Measurements from ENCODE around the gene MCUR1. TPM values are rescaled to one million over a fixed set of nuclear protein-coding genes. Genes with fewer than 3 reads are reported as not detected.

Gene MCUR1
- polyA plus RNA-seq, 2 of the 4 experiments (the other 2 are of a cell fraction) = 11.6 to 15.6 TPM

GRCh38 chr6:13742961-13743735, 71.2 kb downstream of the MCUR1 start:
- WGBS (ENCODE audit: missing lambda C conversion rate) = 91% methylated on average over 31 of the region's 56 CpGs
- CTCF ChIA-PET = no interaction called here
- no peak overlapping the region for H3K4me2 ChIP-seq
- POLR2A ChIA-PET = no interaction called here
- no peak for ATAC-seq
- TF ChIP-seq HDAC2 (IDR thresholded peaks at IDR 0.05) (no peak), NPAS2 (CRISPR knock-in tag; IDR thresholded peaks at IDR 0.05; ENCODE audit: borderline replicate concordance) (no peak), CBX8 (IDR thresholded peaks at IDR 0.05) (no peak), JUN (IDR thresholded peaks at IDR 0.05) (no peak), USF2 (IDR thresholded peaks at IDR 0.05) (no peak), RARB (CRISPR knock-in tag; IDR thresholded peaks at IDR 0.05) (no peak)
- H3K27ac ChIP-seq = no peak overlapping the region
- DNase-seq (ENCODE audit: low read depth in 1 of 2, low spot score in 1 of 2) = no peak
- H3K4me1 ChIP-seq = no peaks in the 10 kb centered on the region
- no peak for FAIRE-seq
- no peaks in the 10 kb centered on the region for H3K9me3 ChIP-seq
- no peak overlapping the region for H3K4me3 ChIP-seq

GRCh38 chr6:13741365-13741764, 73.0 kb downstream of the MCUR1 start:
- no peak overlapping the region for H3K4me2 ChIP-seq
- CTCF ChIA-PET = no interaction called here
- no peak for ATAC-seq
- WGBS (ENCODE audit: missing lambda C conversion rate) = 82% methylated on average over 4 of the region's 4 CpGs
- no peak for FAIRE-seq
- TF ChIP-seq ELK1 (IDR thresholded peaks at IDR 0.05; ENCODE audit: low read depth, low read length) (no peak), CEBPB (IDR thresholded peaks at IDR 0.05) (no peak), NFE2L2 (conservative IDR thresholded peaks at IDR 0.05; ENCODE audit: low read length) (no peak), ZNF302 (CRISPR knock-in tag; IDR thresholded peaks at IDR 0.05) (no peak), BHLHE40 (IDR thresholded peaks at IDR 0.05; ENCODE audit: low read depth, low read length) (no peak), RFX5 (IDR thresholded peaks at IDR 0.05) (no peak), RARB (CRISPR knock-in tag; IDR thresholded peaks at IDR 0.05) (no peak), ATOH8 (CRISPR knock-in tag; IDR thresholded peaks at IDR 0.05; ENCODE audit: low read depth) (no peak), HMGXB4 (CRISPR knock-in tag; IDR thresholded peaks at IDR 0.05; ENCODE audit: borderline replicate concordance) (no peak)
- DNase-seq (ENCODE audit: low read depth in 1 of 2, low spot score in 1 of 2) = no peak
- no peaks in the 10 kb centered on the region for H3K9me3 ChIP-seq
- H3K4me3 ChIP-seq = no peak overlapping the region
- H3K4me1 ChIP-seq = no peaks in the 10 kb centered on the region
- POLR2A ChIA-PET = no interaction called here
- H3K27ac ChIP-seq = no peak overlapping the region

Other genes with a start within 250 kb of the MCUR1 start
- gene SIRT5, start 240.0 kb downstream of the MCUR1 start, polyA plus RNA-seq (2011; rRNA removed) = 7.1 and 7.8 TPM in 2 replicates
- gene SIRT5, start 240.0 kb downstream of the MCUR1 start, polyA plus RNA-seq (2017; fragmentation: RNase III; extraction: RNeasy Plus Mini Kit Qiagen cat#74134 plus additional on column Dnase treatment) = 4.9 to 6.0 TPM (median 5.1 TPM) in 3 replicates
- gene NOL7, start 199.2 kb downstream of the MCUR1 start, polyA plus RNA-seq (2011; rRNA removed) = 41.2 and 75.1 TPM in 2 replicates
- gene NOL7, start 199.2 kb downstream of the MCUR1 start, polyA plus RNA-seq (2017; fragmentation: RNase III; extraction: RNeasy Plus Mini Kit Qiagen cat#74134 plus additional on column Dnase treatment) = 82.7 to 90.7 TPM (median 85.9 TPM) in 3 replicates
- 15.7 and 20.3 TPM in 2 replicates for gene RANBP9, start 102.7 kb downstream of the MCUR1 start, polyA plus RNA-seq (2011; rRNA removed)
- 13.7 to 15.2 TPM (median 14.3 TPM) in 3 replicates for gene RANBP9, start 102.7 kb downstream of the MCUR1 start, polyA plus RNA-seq (2017; fragmentation: RNase III; extraction: RNeasy Plus Mini Kit Qiagen cat#74134 plus additional on column Dnase treatment)
- gene RNF182, start 110.4 kb upstream of the MCUR1 start, polyA plus RNA-seq (2011; rRNA removed) = 1.7 and 2.5 TPM in 2 replicates
- 4.2 to 4.9 TPM (median 4.4 TPM) in 3 replicates for gene RNF182, start 110.4 kb upstream of the MCUR1 start, polyA plus RNA-seq (2017; fragmentation: RNase III; extraction: RNeasy Plus Mini Kit Qiagen cat#74134 plus additional on column Dnase treatment)

Data from A549 (cell line).